Spleen (tissue), 7 donors: ENCODE measurements around the gene P4HB.

ENCODE experiments used
- POLR2A ChIP-seq, 3 donors: fragments of 450-650 bp; IDR thresholded peaks; one replicate each; pipeline ENCODE4 v1.5.1; 2017; ENCODE audit warnings: antibody characterized with exemption in 3 of 3, mild to moderate bottlenecking in 1 of 3
- TF ChIP-seq, protein P1 (sequence below), 11 experiments: fragments of 200-600 bp in 7 of 11; fragments of 450-650 bp in 4 of 11; sonication (generic) in 4 of 11; IDR thresholded peaks in 8 of 11; conservative IDR thresholded peaks in 3 of 11; 1 replicate in 7 of 11; 2 replicates in 4 of 11; pipeline versions ENCODE4 v1.4.0 to v1.8.0; 2016 to 2021; ENCODE audit warnings: antibody characterized with exemption in 11 of 11, inconsistent platforms in 4 of 11, mild to moderate bottlenecking in 1 of 11
- donor health status: DM: no; HTN: no; CAD: no; lungs with moderate emphysema.
- donor health status: DM: no; HTN: no; CAD: no.
- donor health status: DM: no; HTN: no; CAD: no.

DNA sequence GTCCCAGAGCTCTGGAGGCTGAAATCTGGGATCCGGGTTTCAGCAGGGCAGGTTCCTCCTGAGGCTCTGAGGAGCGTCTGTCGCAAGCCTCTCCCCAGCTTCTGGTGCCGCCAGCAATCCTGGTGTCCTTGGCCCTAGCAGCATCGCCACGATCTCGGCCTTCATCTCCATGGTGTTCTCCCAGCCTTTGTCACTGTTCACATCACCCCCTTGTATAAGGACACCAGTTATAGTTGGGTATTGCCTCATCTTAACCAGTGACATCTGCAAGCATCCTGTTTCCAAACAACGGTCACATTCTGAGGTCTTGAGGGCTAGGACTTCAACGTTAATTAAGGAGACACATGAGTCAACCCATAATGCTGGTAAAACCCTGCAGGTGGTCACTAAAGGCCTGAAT is 22.7 kb downstream of the P4HB start:
- TF ChIP-seq, protein P1, sequence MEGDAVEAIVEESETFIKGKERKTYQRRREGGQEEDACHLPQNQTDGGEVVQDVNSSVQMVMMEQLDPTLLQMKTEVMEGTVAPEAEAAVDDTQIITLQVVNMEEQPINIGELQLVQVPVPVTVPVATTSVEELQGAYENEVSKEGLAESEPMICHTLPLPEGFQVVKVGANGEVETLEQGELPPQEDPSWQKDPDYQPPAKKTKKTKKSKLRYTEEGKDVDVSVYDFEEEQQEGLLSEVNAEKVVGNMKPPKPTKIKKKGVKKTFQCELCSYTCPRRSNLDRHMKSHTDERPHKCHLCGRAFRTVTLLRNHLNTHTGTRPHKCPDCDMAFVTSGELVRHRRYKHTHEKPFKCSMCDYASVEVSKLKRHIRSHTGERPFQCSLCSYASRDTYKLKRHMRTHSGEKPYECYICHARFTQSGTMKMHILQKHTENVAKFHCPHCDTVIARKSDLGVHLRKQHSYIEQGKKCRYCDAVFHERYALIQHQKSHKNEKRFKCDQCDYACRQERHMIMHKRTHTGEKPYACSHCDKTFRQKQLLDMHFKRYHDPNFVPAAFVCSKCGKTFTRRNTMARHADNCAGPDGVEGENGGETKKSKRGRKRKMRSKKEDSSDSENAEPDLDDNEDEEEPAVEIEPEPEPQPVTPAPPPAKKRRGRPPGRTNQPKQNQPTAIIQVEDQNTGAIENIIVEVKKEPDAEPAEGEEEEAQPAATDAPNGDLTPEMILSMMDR (IDR thresholded peaks at IDR 0.05 in 8 of 11, conservative IDR thresholded peaks at IDR 0.05 in 3 of 11): no peak
- no peak for TF ChIP-seq POLR2A (IDR thresholded peaks at IDR 0.05)
